SK-N-SH (cell line): Measurements from ENCODE around the gene TM6SF1.

Experiments used
- CHD2 ChIP-seq: fragments of 150-350 bp; IDR thresholded peaks from 2 replicates; pipeline ENCODE4 v1.6.1; 2018; ENCODE audit warnings: low read length; ENCODE audit not compliant: partially characterized antibody
- ELF1 ChIP-seq: IDR thresholded peaks from 2 replicates; pipeline ENCODE4 v1.4.0; 2012
- EP300 ChIP-seq, 2 experiments: IDR thresholded peaks; 2 replicates each; pipeline versions ENCODE4 v1.4.0 to v1.6.1; 2012; ENCODE audit warnings: borderline replicate concordance in 1 of 2, low read depth in 1 of 2, low read length in 1 of 2
- EZH2phosphoT487 ChIP-seq: fragments of 200-600 bp; sonication (generic); IDR thresholded peaks from 2 replicates; pipeline ENCODE4 v1.6.1; 2017; ENCODE audit warnings: low read depth, mixed run types, mild to moderate bottlenecking, antibody characterized with exemption, moderate library complexity, borderline replicate concordance
- FOXJ3 ChIP-seq: sonication (generic); formaldehyde crosslinking; IDR thresholded peaks from 2 replicates; pipeline ENCODE4 v1.5.1; 2020; ENCODE audit warnings: mild to moderate bottlenecking, missing genetic modification reagents
- POLR2AphosphoS5 ChIP-seq: IDR thresholded peaks from 2 replicates; pipeline ENCODE4 v1.6.1; 2012; ENCODE audit warnings: low read depth, low read length
- RCOR1 ChIP-seq: fragments of 150-350 bp; IDR thresholded peaks from 2 replicates; pipeline ENCODE4 v1.6.1; 2017; ENCODE audit warnings: antibody characterized with exemption, low read length
- RXRA ChIP-seq: IDR thresholded peaks from 2 replicates; pipeline ENCODE4 v1.4.0; 2012; ENCODE audit warnings: low read depth, mild to moderate bottlenecking, borderline replicate concordance
- SIN3A ChIP-seq: IDR thresholded peaks from 2 replicates; pipeline ENCODE4 v1.6.1; 2012; ENCODE audit warnings: low read depth, mild to moderate bottlenecking, low read length, moderate library complexity, borderline replicate concordance
- TAF1 ChIP-seq: IDR thresholded peaks from 2 replicates; pipeline ENCODE4 v1.6.1; 2012; ENCODE audit warnings: low read depth, mild to moderate bottlenecking, low read length, moderate library complexity, borderline replicate concordance
- USF2 ChIP-seq: fragments of 150-350 bp; IDR thresholded peaks from 2 replicates; pipeline ENCODE4 v1.6.1; 2017; ENCODE audit warnings: antibody characterized with exemption, low read length, low read depth, borderline replicate concordance
- TF ChIP-seq, protein P1 (sequence below): fragments of 200-600 bp; sonication (generic); IDR thresholded peaks from 2 replicates; pipeline ENCODE4 v1.6.1; 2017; ENCODE audit warnings: antibody characterized with exemption, mild to moderate bottlenecking, moderate library complexity
- TF ChIP-seq, protein P2 (sequence below): IDR thresholded peaks from 2 replicates; pipeline ENCODE4 v1.4.0; 2012; ENCODE audit warnings: low read depth, borderline replicate concordance
- TF ChIP-seq, protein P3 (sequence below): IDR thresholded peaks from 2 replicates; pipeline ENCODE4 v1.4.0; 2012; ENCODE audit warnings: low read depth

DNA sequence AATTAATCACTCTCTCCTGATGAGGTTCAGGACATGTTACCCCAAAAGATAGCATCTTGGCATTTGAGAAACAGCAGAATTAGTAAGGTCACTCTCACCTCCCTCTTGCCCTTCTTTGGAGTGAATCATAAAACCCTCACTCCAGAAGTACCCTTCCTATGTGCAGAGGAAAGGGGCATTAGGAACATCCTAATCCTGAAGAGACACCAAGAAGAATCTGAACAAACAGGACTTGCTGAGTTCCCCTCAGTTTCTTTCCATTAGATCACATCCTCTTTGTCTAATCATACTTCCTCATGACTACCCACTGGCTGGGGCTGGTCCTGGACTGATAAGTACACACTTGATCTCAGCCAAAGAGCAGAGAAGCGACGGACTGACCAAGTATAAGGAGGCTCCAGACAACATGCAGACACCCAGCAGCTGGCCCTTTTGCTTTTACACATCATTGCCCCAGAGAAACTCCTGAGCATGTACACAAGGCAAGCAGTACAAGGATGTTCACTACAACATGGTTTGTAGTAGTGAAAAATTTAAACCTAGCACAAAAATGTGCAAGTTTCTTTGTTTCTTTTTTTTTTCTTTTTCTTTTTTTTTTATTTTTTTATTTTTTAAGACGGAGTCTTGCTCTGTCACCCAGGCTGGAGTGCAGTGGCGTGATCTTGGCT lies 15.0 kb upstream of the TM6SF1 start:
- no peak for TF ChIP-seq EP300 (IDR thresholded peaks at IDR 0.05; ENCODE audit: borderline replicate concordance in 1 of 2, low read depth in 1 of 2, low read length in 1 of 2)
- TF ChIP-seq ELF1: no peak
- TF ChIP-seq, protein P1, sequence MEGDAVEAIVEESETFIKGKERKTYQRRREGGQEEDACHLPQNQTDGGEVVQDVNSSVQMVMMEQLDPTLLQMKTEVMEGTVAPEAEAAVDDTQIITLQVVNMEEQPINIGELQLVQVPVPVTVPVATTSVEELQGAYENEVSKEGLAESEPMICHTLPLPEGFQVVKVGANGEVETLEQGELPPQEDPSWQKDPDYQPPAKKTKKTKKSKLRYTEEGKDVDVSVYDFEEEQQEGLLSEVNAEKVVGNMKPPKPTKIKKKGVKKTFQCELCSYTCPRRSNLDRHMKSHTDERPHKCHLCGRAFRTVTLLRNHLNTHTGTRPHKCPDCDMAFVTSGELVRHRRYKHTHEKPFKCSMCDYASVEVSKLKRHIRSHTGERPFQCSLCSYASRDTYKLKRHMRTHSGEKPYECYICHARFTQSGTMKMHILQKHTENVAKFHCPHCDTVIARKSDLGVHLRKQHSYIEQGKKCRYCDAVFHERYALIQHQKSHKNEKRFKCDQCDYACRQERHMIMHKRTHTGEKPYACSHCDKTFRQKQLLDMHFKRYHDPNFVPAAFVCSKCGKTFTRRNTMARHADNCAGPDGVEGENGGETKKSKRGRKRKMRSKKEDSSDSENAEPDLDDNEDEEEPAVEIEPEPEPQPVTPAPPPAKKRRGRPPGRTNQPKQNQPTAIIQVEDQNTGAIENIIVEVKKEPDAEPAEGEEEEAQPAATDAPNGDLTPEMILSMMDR: no peak
- no peak for TF ChIP-seq POLR2AphosphoS5
- no peak for TF ChIP-seq FOXJ3
- TF ChIP-seq TAF1: no peak
- no peak for TF ChIP-seq CHD2
- no peak for TF ChIP-seq SIN3A
- no peak for TF ChIP-seq USF2
- no peak for TF ChIP-seq RXRA
- TF ChIP-seq, protein P2, sequence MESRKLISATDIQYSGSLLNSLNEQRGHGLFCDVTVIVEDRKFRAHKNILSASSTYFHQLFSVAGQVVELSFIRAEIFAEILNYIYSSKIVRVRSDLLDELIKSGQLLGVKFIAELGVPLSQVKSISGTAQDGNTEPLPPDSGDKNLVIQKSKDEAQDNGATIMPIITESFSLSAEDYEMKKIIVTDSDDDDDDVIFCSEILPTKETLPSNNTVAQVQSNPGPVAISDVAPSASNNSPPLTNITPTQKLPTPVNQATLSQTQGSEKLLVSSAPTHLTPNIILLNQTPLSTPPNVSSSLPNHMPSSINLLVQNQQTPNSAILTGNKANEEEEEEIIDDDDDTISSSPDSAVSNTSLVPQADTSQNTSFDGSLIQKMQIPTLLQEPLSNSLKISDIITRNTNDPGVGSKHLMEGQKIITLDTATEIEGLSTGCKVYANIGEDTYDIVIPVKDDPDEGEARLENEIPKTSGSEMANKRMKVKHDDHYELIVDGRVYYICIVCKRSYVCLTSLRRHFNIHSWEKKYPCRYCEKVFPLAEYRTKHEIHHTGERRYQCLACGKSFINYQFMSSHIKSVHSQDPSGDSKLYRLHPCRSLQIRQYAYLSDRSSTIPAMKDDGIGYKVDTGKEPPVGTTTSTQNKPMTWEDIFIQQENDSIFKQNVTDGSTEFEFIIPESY: no peak
- TF ChIP-seq, protein P3, sequence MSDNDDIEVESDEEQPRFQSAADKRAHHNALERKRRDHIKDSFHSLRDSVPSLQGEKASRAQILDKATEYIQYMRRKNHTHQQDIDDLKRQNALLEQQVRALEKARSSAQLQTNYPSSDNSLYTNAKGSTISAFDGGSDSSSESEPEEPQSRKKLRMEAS: no peak
- no peak for TF ChIP-seq RCOR1
- no peak for TF ChIP-seq EZH2phosphoT487
